Colonic mucosa (tissue), 4 donors: ENCODE results near the gene STIMATE. TPM values are rescaled to one million over a fixed set of nuclear protein-coding genes. Genes with fewer than 3 reads are reported as not detected.

Experiments
- DNase-seq: peaks from one replicate; pipeline ENCODE4 v3.0.0-alpha.2; 2020
- H3K27ac ChIP-seq: fragments of 200-600 bp; one replicate; pipeline ENCODE4 v1.8.0; 2021
- H3K27me3 ChIP-seq: fragments of 200-600 bp; one replicate; pipeline ENCODE4 v1.8.0; 2021
- H3K36me3 ChIP-seq: fragments of 200-600 bp; one replicate; pipeline ENCODE4 v1.8.0; 2021
- H3K4me1 ChIP-seq: fragments of 200-600 bp; one replicate; pipeline ENCODE4 v1.8.0; 2021; ENCODE audit warnings: mild to moderate bottlenecking
- H3K4me3 ChIP-seq: fragments of 200-600 bp; one replicate; pipeline ENCODE4 v1.8.0; 2021
- H3K9ac ChIP-seq, 2 donors: one replicate each; pipeline ENCODE4 v1.7.0; 2013; ENCODE audit warnings: control low read depth in 2 of 2, low read depth in 2 of 2, low read length in 2 of 2
- H3K9me3 ChIP-seq: fragments of 200-600 bp; one replicate; pipeline ENCODE4 v1.8.0; 2021
- CTCF ChIP-seq: fragments of 200-600 bp; IDR thresholded peaks from one replicate; pipeline ENCODE4 v1.8.0; 2022; ENCODE audit warnings: antibody characterized with exemption, mild to moderate bottlenecking
- intact Hi-C: fragments of 100-400 bp; cut with DNase I; formaldehyde crosslinking; loops from one replicate; pipeline ENCODE4 v1.14.1; 2022
- total RNA-seq, 2 donors: library from RNA; stranded (reverse); fragmentation: NEBNext Ultra II Directional in 1 of 2; extraction: Animal tissue kit (Norgen Biotek cat#: 25700) in 1 of 2; gene quantifications; one replicate each; pipeline ENCODE4 v1.2.1, GENCODE V29; 2021
- donor health status: healthy.
- donor health status: DM: no; HTN: no; CAD: no.
- donor health status: DM: no; HTN: no; CAD: no.

The STIMATE gene
- total RNA-seq: 10 to 100 TPM in 1 of 2 donors, 1 to 10 TPM in 1; 7.4 to 15.3 TPM

GRCh38 chr3:52897130-52898122 is at the start of gene STIMATE:
Gene STIMATE (minus strand): TSS chr3:52897548. CDS start chr3:52897450, 98 bp downstream.
- peak within 1 kb of the TSS; percentile 32 for H3K27ac ChIP-seq
- peak within 1 kb of the TSS; percentile 83 for H3K4me3 ChIP-seq
- no peaks in the 10 kb centered on the region for H3K27me3 ChIP-seq
- H3K9ac ChIP-seq: peak within 1 kb of the TSS; percentile 84 to 88
- H3K36me3 ChIP-seq: no peaks in the 10 kb centered on the region
- intact Hi-C loops: no loop called here
- H3K4me1 ChIP-seq: no peaks in the 10 kb centered on the region
- DNase-seq: peak; percentile 92
- no peak for TF ChIP-seq CTCF
- H3K9me3 ChIP-seq: no peaks in the 10 kb centered on the region

- Histone ChIP-seq H3K4me1 (no peaks in the 10 kb centered on the region), H3K9ac (no peak overlapping the region), H3K9me3 (no peaks in the 10 kb centered on the region), H3K27me3 (no peaks in the 10 kb centered on the region), H3K4me3 (no peak overlapping the region), H3K27ac (no peak overlapping the region), H3K36me3 (no peaks in the 10 kb centered on the region)
- no peak for TF ChIP-seq CTCF
- intact Hi-C loops: no loop called here
- no peak for DNase-seq
These were observed 42.3 kb upstream of the STIMATE start for GRCh38 chr3:52939600-52939999.

GRCh38 chr3:52934630-52935530 is 37.5 kb upstream of the STIMATE start:
- Histone ChIP-seq H3K36me3 (no peaks in the 10 kb centered on the region), H3K4me3 (no peak overlapping the region), H3K9ac (no peak overlapping the region), H3K4me1 (no peaks in the 10 kb centered on the region), H3K27me3 (no peaks in the 10 kb centered on the region), H3K27ac (no peak overlapping the region), H3K9me3 (no peaks in the 10 kb centered on the region)
- peak; percentile 83 for TF ChIP-seq CTCF
- intact Hi-C loops: loop anchor here (5.0 kb wide), 1 partner anchor 83 kb away; no protein-coding TSS in a partner anchor
- peak; percentile 36 for DNase-seq

- TF ChIP-seq CTCF: no peak
- Histone ChIP-seq H3K9me3 (no peaks in the 10 kb centered on the region), H3K27ac (no peak overlapping the region), H3K4me3 (no peak overlapping the region), H3K27me3 (no peaks in the 10 kb centered on the region), H3K9ac (no peak overlapping the region), H3K36me3 (no peaks in the 10 kb centered on the region), H3K4me1 (no peaks in the 10 kb centered on the region)
- no peak for DNase-seq
- intact Hi-C loops: loop anchor here (5.0 kb wide), 1 partner anchor 80 kb away; no protein-coding TSS in a partner anchor
These were observed 34.5 kb upstream of the STIMATE start for GRCh38 chr3:52931889-52932288.

GRCh38 chr3:52931328-52931727 is 34.0 kb upstream of the STIMATE start:
- H3K4me1 ChIP-seq: no peaks in the 10 kb centered on the region
- DNase-seq: no peak
- no peaks in the 10 kb centered on the region for H3K9me3 ChIP-seq
- no peaks in the 10 kb centered on the region for H3K27me3 ChIP-seq
- no peak overlapping the region for H3K27ac ChIP-seq
- no peaks in the 10 kb centered on the region for H3K36me3 ChIP-seq
- intact Hi-C loops: loop anchor here (5.0 kb wide), 1 partner anchor 79 kb away; no protein-coding TSS in a partner anchor
- H3K4me3 ChIP-seq: no peak overlapping the region
- TF ChIP-seq CTCF: no peak
- H3K9ac ChIP-seq: no peak overlapping the region
